HG02852 (cell line): ENCODE results near the gene IFNAR2.

Experiments used
- ATAC-seq: cut with Tn5 transposase; IDR thresholded peaks from one replicate; pipeline ENCODE4 v1.9.1; 2021; ENCODE audit warnings: mild to moderate bottlenecking, moderate library complexity; ENCODE audit not compliant: unreplicated experiment

The IFNAR2 gene

DNA sequence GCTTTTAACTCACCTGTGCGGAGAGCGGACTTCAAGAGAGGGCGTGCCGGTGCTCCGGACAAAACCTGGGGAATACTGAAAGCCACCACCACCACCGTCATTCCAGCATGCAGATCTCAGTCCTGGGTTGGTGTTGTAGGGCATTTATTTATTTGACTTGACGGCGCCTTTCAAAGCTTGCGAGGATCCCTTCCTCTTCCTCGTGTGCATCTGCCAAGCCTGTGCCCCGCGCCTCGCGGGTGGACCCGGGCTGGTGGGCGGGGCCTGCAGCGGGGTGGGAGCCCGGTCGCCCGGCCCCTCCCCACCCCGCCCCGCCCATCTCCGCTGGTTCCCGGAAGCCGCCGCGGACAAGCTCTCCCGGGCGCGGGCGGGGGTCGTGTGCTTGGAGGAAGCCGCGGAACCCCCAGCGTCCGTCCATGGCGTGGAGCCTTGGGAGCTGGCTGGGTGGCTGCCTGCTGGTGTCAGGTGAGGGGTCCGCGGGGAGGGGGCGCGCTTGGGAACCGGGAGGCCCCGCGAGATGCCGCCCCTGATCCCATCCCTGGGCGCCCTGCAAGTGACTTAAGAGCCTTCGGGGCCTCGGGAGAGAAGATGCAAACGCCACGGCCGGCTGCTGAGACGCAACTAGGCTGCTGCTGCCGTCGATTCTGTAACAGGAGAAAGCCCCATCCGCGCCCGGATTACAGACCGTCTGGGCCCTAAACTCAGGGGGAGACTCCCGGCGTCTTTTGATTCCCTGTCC is 36.5 kb downstream of the IFNAR2 start, which contains the start of gene IL10RB:
TSS of gene IL10RB (plus strand) at position 318 of the 739 bp plus-strand sequence. CDS start at position 417, 99 bp downstream.
- peak; percentile 43 for ATAC-seq

DNA sequence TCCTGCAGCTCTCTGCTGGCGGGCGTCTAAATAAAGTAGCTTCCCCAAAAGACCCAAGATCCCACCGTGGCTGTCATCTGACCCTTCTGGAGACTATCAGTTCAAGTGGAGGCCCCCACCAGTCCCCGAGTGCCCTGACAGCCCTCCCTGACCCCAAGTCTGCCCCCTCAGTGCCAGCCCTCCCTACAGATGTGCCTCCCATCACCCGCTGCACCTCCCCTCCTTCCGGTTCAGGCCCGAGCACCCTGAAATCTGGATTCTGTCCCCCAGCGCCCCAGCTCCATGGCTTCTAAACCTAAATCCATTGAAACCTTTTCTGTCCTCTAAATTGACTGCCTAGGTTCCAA is 37.0 kb downstream of the IFNAR2 start:
- ATAC-seq = peak; percentile 12

DNA sequence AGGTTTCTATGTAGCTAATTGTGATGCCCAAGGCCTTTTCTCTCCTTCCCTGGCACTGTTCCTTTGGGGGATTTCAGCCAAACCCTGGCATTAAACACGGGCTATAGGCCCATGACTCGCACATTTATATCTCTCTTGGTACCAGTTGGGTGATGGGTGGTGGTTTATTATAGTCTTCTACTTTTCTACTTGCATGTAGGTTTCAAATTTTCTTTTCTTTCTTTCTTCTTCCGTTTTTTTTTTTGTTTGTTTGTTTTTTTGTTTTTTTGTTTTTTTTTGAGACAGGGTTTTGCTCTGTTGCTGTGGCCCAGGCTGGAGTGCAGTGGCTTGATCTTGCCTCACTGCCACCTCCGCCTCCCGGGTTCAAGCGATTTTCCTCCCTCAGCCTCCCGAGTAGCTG is 37.5 kb downstream of the IFNAR2 start:
- no peak for ATAC-seq

DNA sequence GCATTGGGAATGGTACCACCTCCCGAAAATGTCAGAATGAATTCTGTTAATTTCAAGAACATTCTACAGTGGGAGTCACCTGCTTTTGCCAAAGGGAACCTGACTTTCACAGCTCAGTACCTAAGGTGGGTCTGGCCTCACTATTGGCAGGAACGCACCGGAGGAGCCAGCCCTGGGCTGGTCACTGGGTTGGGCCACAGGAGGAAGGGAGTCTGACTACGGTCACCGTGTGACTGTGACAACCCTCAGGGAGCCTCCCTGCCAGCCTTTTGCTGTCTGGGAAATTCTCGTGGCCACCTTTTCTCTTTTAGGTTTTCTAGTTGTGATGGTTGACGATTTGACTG is 38.6 kb downstream of the IFNAR2 start:
- ATAC-seq = peak; percentile 21

DNA sequence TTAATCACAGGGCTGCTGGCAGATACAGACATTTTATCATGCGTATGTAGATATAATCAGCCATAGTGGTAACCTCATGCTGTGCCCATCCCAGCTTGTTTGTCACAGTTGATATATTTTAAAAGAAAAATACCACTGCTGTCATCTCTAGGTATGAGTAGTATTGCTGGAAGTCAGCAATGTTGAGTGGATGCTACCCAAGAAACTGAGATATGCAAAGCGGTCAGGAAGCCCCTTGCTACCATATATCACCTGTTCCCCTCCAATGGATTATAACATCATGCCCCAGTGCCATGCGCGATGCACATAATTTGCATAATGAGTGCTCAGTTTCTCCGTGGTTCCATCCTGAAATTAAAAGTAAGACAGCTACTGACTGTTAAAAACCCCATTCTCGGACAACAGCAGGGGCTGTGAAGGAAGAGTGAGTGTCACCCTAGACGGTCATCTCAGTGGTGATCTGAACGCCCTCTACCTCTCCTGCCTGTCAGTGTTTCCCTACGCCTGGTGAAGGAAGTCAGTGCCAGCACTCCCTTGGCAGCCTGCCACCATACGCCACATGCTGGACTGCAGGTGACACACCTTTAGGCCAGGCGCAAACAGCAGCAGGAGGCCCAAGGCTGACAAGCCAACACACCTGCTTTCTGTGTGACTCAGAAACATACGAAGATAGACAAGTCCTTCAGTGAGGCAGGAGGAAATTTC is 39.2 kb downstream of the IFNAR2 start:
- peak; percentile 57 for ATAC-seq

DNA sequence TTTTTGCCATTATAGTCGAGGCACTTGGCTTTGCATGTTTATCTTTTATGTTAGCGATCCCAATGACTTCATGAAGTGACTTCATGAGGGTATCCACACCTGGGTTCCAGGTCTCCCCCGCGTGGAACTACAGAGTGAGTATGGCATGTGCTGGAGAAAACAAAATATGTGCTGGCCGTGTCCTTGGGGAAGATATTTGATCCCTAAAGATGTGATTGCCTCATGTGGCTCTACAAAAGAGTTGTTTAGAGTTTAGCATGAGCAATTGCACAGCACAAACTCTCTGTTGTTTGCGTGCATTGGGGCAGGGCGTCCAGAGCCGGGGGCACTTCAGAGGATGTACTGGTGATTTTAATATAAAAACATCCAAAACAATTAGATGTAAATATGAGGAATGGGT is 41.2 kb downstream of the IFNAR2 start:
- no peak for ATAC-seq

DNA sequence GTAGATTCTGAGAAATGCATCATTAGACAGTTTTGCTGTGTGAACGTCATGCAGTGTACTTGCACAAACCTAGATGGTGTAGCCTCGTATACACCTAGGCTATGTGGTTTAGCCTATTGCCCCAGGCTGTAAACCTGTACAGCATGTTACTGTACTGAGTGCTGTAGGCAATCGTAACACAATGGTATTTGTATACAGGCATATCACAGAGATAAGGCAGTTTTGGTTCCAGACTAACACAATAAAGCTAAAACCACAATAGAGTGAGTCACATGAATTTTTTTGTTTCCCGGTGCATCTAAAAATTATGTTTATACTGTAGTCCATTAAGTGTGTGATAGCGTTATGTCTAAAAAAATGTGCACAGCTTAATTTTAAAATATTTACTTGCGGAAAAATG is 43.3 kb downstream of the IFNAR2 start:
- ATAC-seq = no peak

DNA sequence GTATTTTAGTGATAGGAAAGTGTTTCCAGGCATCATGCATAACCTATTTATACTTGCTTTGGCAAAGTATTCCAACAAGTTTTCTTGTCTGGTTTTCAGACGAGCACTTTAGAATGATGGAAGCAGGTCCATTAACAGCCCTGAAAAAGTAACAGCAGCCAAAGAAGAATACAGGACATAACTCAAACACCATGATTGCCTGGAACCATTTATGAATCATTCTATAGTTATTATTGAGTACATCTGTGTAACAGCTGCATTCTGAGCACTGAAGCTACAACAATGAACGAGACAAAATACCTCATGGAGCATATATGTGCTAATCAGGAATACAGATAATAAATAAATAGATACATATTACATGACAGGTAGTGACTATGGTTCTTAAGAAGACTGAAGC is 49.0 kb downstream of the IFNAR2 start:
- ATAC-seq = no peak

DNA sequence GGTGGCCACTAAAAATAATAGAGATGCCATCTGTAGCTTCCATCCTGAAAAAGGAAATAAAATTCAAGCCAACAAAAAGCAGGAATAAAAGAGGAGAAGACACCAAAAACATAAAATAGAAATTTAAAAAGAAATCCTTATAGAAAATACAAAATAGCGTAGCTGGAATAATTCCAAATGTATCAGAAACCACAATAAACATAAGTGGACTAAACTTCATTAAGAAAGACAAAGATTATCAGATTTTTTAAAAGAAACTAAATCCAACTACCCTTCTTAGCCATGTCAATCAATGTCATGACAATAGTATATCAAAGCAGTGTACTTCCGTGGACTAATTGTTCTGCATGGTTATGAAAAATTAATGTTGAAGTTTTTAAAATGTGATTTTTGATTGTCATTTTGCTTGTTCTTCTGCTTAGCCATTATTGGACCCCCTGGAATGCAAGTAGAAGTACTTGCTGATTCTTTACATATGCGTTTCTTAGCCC is 49.6 kb downstream of the IFNAR2 start:
- no peak for ATAC-seq
